HCT116 (cell line): ENCODE measurements around the gene LY6G6F. TPM values are rescaled to one million over a fixed set of nuclear protein-coding genes. Genes with fewer than 3 reads are reported as not detected.

ENCODE experiments used
- ATAC-seq: fragments of 200-7000 bp; cut with Tn5 transposase; 2 replicates; pipeline ENCODE4 v1.9.1; 2020; ENCODE audit warnings: mild to moderate bottlenecking, moderate library complexity
- BruUV-seq: library from RNA; stranded (reverse); fragments of 400-500 nt; replicated peaks from 2 replicates; lab custom pipeline; 2021; lab: Mats Ljungman, UMichigan
- CTCF ChIA-PET: fragments of 300-600 bp; sonication (Branson Sonifier 250); formaldehyde crosslinking; loops from one replicate; lab custom pipeline; 2021; ENCODE audit warnings: antibody characterized with exemption; lab: Charles Lee
- POLR2A ChIA-PET: fragments of 300-600, 350-600 bp; sonication (Branson Sonifier 250); formaldehyde crosslinking; loops from one replicate; lab custom pipeline; 2021; ENCODE audit warnings: antibody characterized with exemption; lab: Charles Lee
- RAD21 ChIA-PET, 2 experiments: fragments of 300-600 bp; sonication (Branson Sonifier 250); formaldehyde crosslinking; loops; one replicate each; lab custom pipeline; 2023; ENCODE audit warnings: low total read pairs in 2 of 2; ENCODE audit not compliant: uncharacterized antibody in 2 of 2, unreplicated experiment in 2 of 2, low non-redundant PET in 1 of 2; lab: Charles Lee
- DNase-seq: peaks from one replicate; pipeline ENCODE4 v3.0.0-alpha.2; 2010; ENCODE audit warnings: low read depth, low spot score
- H2AFZ ChIP-seq: fragments of 200-600 bp; shearing (Covaris generic), sonication (generic); 2 replicates; pipeline ENCODE4 v1.6.1; 2017; ENCODE audit warnings: low read depth, mixed run types, mixed read lengths, antibody characterized with exemption, low read length; ENCODE audit not compliant: poor library complexity, severe bottlenecking
- H3K27ac ChIP-seq: 2 replicates; pipeline ENCODE4 v1.5.1; 2012; ENCODE audit warnings: low read depth, low read length
- H3K27me3 ChIP-seq: fragments of 200-600 bp; sonication (generic); 2 replicates; pipeline ENCODE4 v1.6.1; 2016; ENCODE audit warnings: mixed run types, low read length, mixed read lengths; ENCODE audit not compliant: insufficient read depth
- H3K36me3 ChIP-seq, 2 experiments: fragments of 200-500 bp in 1 of 2; fragments of 200-600 bp in 1 of 2; sonication (Bioruptor generic) in 1 of 2; sonication (generic) in 1 of 2; 2 replicates each; pipeline versions ENCODE4 v1.5.1 to v1.6.1; 2014 to 2016; ENCODE audit warnings: low read length in 2 of 2, inconsistent platforms in 1 of 2, mixed read lengths in 1 of 2, mixed run types in 1 of 2; ENCODE audit not compliant: insufficient read depth in 2 of 2, control insufficient read depth in 1 of 2
- H3K4me1 ChIP-seq, 2 experiments: fragments of 200-600 bp in 1 of 2; sonication (generic) in 1 of 2; 2 replicates each; pipeline versions ENCODE4 v1.5.1 to v1.6.1; 2012 to 2017; ENCODE audit warnings: low read length in 2 of 2, inconsistent platforms in 1 of 2, mild to moderate bottlenecking in 1 of 2, mixed read lengths in 1 of 2, mixed run types in 1 of 2, moderate library complexity in 1 of 2; ENCODE audit not compliant: insufficient read depth in 2 of 2, control insufficient read depth in 1 of 2
- H3K4me2 ChIP-seq: fragments of 200-600 bp; sonication (generic); 2 replicates; pipeline ENCODE4 v1.6.1; 2017; ENCODE audit warnings: mixed run types, low read length, mixed read lengths
- H3K4me3 ChIP-seq, 2 experiments: fragments of 200-600 bp in 1 of 2; sonication (generic) in 1 of 2; replicated peaks in 1 of 2; 2 replicates each; pipeline ENCODE4 v1.5.1; 2011 to 2016; ENCODE audit warnings: low read length in 2 of 2, control low read depth in 1 of 2, low read depth in 1 of 2, mild to moderate bottlenecking in 1 of 2, mixed read lengths in 1 of 2, mixed run types in 1 of 2
- H3K79me2 ChIP-seq: fragments of 200-600 bp; sonication (generic); 2 replicates; pipeline ENCODE4 v1.6.1; 2017; ENCODE audit warnings: mild to moderate bottlenecking, mixed run types, low read length, moderate library complexity, mixed read lengths; ENCODE audit not compliant: insufficient read depth
- H3K9ac ChIP-seq: fragments of 200-600 bp; sonication (generic); 2 replicates; pipeline ENCODE4 v1.6.1; 2016; ENCODE audit warnings: low read length, mixed read lengths
- H3K9me2 ChIP-seq: fragments of 200-600 bp; sonication (generic), shearing (Covaris generic); 2 replicates; pipeline ENCODE4 v1.6.1; 2017; ENCODE audit warnings: mixed run types, mild to moderate bottlenecking, moderate library complexity; ENCODE audit not compliant: insufficient read depth
- H3K9me3 ChIP-seq, 2 experiments: fragments of 200-500 bp in 1 of 2; fragments of 200-600 bp in 1 of 2; sonication (Bioruptor generic) in 1 of 2; sonication (generic) in 1 of 2; 2 replicates each; pipeline ENCODE4 v1.6.1; 2014 to 2017; ENCODE audit warnings: low read length in 2 of 2, mixed read lengths in 2 of 2, inconsistent platforms in 1 of 2, low read depth in 1 of 2, mild to moderate bottlenecking in 1 of 2, mixed run types in 1 of 2, moderate library complexity in 1 of 2; ENCODE audit not compliant: control insufficient read depth in 1 of 2, insufficient read depth in 1 of 2
- H4K20me1 ChIP-seq: fragments of 200-600 bp; sonication (generic), shearing (Covaris generic); 2 replicates; pipeline ENCODE4 v1.6.1; 2017; ENCODE audit warnings: mixed run types, mild to moderate bottlenecking, moderate library complexity; ENCODE audit not compliant: insufficient read depth
- ATF3 ChIP-seq: IDR thresholded peaks from 2 replicates; pipeline ENCODE4 v1.6.1; 2012
- CBX3 ChIP-seq: IDR thresholded peaks from 2 replicates; pipeline ENCODE4 v1.6.1; 2012; ENCODE audit warnings: low read depth
- CEBPB ChIP-seq: IDR thresholded peaks from 2 replicates; pipeline ENCODE4 v1.6.1; 2012; ENCODE audit warnings: low read depth
- CTCF ChIP-seq, 3 experiments: fragments of 200-600 bp in 1 of 3; sonication (generic) in 1 of 3; IDR thresholded peaks in 2 of 3; conservative IDR thresholded peaks in 1 of 3; 2 replicates each; pipeline ENCODE4 v1.5.1; 2012 to 2017; ENCODE audit warnings: low read depth in 2 of 3, low read length in 2 of 3, antibody characterized with exemption in 1 of 3, borderline replicate concordance in 1 of 3, control low read depth in 1 of 3, mild to moderate bottlenecking in 1 of 3, mixed read lengths in 1 of 3, mixed run types in 1 of 3, moderate library complexity in 1 of 3; ENCODE audit not compliant: insufficient read depth in 1 of 3
- EGR1 ChIP-seq: IDR thresholded peaks from 2 replicates; pipeline ENCODE4 v1.6.1; 2012; ENCODE audit warnings: low read depth
- EZH2 ChIP-seq: fragments of 200-600 bp; sonication (generic); IDR thresholded peaks from 2 replicates; pipeline ENCODE4 v1.6.1; 2017; ENCODE audit warnings: antibody characterized with exemption, mixed run types
- EZH2phosphoT487 ChIP-seq: fragments of 200-600 bp; IDR thresholded peaks from 2 replicates; pipeline ENCODE4 v1.6.1; 2018; ENCODE audit warnings: antibody characterized with exemption, borderline replicate concordance
- JUND ChIP-seq: IDR thresholded peaks from 2 replicates; pipeline ENCODE4 v1.6.1; 2012
- MAX ChIP-seq: IDR thresholded peaks from 2 replicates; pipeline ENCODE4 v1.6.1; 2012
- POLR2A ChIP-seq: IDR thresholded peaks from 2 replicates; pipeline ENCODE4 v1.7.0; 2011; ENCODE audit warnings: borderline replicate concordance; ENCODE audit not compliant: insufficient read depth, insufficient read length; ENCODE audit errors: extremely low read depth
- RAD21 ChIP-seq: IDR thresholded peaks from 2 replicates; pipeline ENCODE4 v1.6.1; 2012; ENCODE audit warnings: low read depth, mild to moderate bottlenecking
- SRF ChIP-seq: IDR thresholded peaks from 2 replicates; pipeline ENCODE4 v1.6.1; 2012; ENCODE audit warnings: low read depth
- YY1 ChIP-seq: IDR thresholded peaks from 2 replicates; pipeline ENCODE4 v1.6.1; 2011; ENCODE audit warnings: low read length, low read depth, moderate library complexity, mild to moderate bottlenecking; ENCODE audit not compliant: insufficient replicate concordance; ENCODE audit errors: extremely low read depth
- intact Hi-C: fragments of 100-400 bp; cut with micrococcal nuclease; formaldehyde crosslinking; loops from 2 replicates; pipeline ENCODE4 v1.10.0; 2022
- total RNA-seq: library from RNA; stranded (reverse); gene quantifications from one replicate; pipeline ENCODE4 v1.2.1, GENCODE V29; 2021; ENCODE audit not compliant: unreplicated experiment
- TF ChIP-seq, protein P1 (sequence below): IDR thresholded peaks from 2 replicates; pipeline ENCODE4 v1.6.1; 2012; ENCODE audit warnings: low read depth

LY6G6F gene
- total RNA-seq, 1 experiment from 2014 or later: not detected

- TF ChIP-seq, protein P1, sequence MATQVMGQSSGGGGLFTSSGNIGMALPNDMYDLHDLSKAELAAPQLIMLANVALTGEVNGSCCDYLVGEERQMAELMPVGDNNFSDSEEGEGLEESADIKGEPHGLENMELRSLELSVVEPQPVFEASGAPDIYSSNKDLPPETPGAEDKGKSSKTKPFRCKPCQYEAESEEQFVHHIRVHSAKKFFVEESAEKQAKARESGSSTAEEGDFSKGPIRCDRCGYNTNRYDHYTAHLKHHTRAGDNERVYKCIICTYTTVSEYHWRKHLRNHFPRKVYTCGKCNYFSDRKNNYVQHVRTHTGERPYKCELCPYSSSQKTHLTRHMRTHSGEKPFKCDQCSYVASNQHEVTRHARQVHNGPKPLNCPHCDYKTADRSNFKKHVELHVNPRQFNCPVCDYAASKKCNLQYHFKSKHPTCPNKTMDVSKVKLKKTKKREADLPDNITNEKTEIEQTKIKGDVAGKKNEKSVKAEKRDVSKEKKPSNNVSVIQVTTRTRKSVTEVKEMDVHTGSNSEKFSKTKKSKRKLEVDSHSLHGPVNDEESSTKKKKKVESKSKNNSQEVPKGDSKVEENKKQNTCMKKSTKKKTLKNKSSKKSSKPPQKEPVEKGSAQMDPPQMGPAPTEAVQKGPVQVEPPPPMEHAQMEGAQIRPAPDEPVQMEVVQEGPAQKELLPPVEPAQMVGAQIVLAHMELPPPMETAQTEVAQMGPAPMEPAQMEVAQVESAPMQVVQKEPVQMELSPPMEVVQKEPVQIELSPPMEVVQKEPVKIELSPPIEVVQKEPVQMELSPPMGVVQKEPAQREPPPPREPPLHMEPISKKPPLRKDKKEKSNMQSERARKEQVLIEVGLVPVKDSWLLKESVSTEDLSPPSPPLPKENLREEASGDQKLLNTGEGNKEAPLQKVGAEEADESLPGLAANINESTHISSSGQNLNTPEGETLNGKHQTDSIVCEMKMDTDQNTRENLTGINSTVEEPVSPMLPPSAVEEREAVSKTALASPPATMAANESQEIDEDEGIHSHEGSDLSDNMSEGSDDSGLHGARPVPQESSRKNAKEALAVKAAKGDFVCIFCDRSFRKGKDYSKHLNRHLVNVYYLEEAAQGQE: no peak
These were observed 14.8 kb downstream of the LY6G6F start, which contains the start of gene LY6G6C (continued) for GRCh38 chr6:31721351-31722020.

GRCh38 chr6:31722173-31722572 is 15.5 kb downstream of the LY6G6F start:
- Histone ChIP-seq H2AFZ (no peak overlapping the region), H3K9ac (no peak overlapping the region), H3K36me3 (0 out of 4 replicates have a peak, but pooled peaks cover 0 to 3% of the 10 kb centered on the region in 2 experiments), H3K4me2 (no peak overlapping the region), H3K4me3 (no peak overlapping the region), H3K27me3 (no peaks in the 10 kb centered on the region), H3K9me2 (no peaks in the 10 kb centered on the region), H3K9me3 (no peaks in the 10 kb centered on the region), H4K20me1 (no peaks in the 10 kb centered on the region), H3K27ac (no peak overlapping the region), H3K79me2 (no peaks in the 10 kb centered on the region), H3K4me1 (peaks cover 27 to 42% of the 10 kb centered on the region in 2 experiments)
- no TSS peak for BruUV-seq
- ATAC-seq: no peak
- POLR2A ChIA-PET: interaction anchor here (1.4 kb wide), 1 partner anchor 10 kb away, joined by 3 read pairs; no protein-coding TSS in a partner anchor
- CTCF ChIA-PET: no interaction called here
- RAD21 ChIA-PET: no interaction called here
- DNase-seq: no peak
- TF ChIP-seq CTCF (IDR thresholded peaks at IDR 0.05 in 2 of 3, conservative IDR thresholded peaks at IDR 0.05 in 1 of 3; ENCODE audit: borderline replicate concordance in 1 of 3, insufficient read depth in 1 of 3, low read depth in 2 of 3, low read length in 2 of 3) (no peak), POLR2A (no peak), MAX (no peak), EGR1 (no peak), CBX3 (no peak), CEBPB (no peak), ATF3 (no peak), EZH2phosphoT487 (no peak), YY1 (no peak), EZH2 (no peak), SRF (no peak), RAD21 (no peak), JUND (no peak)
- TF ChIP-seq, protein P1: no peak
- TF ChIP-seq, all 23 proteins: peak for 0
- intact Hi-C loops: no loop called here
